ENCODE data around the gene ACOT7.

DNA sequence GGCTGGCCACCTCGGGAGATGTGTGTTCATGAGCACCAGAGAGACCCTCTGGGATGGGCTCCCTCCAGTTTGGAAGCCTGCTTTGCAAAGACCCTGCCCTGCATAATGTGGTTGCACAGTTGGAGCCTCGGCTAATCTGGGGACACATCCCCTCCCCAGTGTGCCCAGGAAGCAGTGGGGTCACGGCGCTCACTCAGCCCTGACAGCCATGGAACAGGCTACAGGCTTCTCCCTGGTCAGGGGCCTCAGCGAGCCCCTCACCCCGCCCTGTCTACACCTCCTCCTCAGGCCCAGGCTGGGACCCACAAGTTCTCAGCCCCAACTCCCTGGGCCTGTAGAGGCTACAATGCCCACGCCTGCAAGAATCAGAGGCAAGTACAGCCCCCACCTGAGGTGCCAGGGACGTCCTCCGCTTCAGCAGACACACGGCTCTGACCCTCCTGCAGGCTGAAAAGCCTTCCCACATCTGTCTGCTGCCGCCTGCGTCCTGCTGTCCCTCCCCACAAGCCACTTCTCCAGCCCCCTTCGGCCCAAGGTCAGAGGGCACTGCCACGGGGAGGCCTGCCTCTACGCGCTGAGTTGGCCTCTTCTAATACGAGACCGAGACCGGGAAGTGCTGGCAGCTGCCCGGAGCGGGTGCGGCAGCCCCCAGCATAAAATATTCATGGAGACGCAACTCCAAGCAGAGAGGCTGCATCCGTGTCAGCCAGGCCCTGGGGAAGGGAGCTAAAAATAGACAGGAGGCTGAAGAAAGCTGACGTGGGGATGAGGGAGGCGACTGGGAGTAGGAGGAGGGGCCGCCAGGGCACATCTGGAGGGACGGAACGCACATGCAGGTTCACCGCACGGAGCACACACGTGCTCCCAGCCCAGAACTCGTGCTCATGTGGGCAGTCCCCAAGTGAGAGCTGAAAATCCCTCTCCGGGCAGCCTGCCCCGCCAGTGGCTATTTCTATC lies 117.5 kb downstream of the ACOT7 start:
- no peak for TF ChIP-seq POLR2A (IDR thresholded peaks at IDR 0.05)
- TF ChIP-seq, protein P1, sequence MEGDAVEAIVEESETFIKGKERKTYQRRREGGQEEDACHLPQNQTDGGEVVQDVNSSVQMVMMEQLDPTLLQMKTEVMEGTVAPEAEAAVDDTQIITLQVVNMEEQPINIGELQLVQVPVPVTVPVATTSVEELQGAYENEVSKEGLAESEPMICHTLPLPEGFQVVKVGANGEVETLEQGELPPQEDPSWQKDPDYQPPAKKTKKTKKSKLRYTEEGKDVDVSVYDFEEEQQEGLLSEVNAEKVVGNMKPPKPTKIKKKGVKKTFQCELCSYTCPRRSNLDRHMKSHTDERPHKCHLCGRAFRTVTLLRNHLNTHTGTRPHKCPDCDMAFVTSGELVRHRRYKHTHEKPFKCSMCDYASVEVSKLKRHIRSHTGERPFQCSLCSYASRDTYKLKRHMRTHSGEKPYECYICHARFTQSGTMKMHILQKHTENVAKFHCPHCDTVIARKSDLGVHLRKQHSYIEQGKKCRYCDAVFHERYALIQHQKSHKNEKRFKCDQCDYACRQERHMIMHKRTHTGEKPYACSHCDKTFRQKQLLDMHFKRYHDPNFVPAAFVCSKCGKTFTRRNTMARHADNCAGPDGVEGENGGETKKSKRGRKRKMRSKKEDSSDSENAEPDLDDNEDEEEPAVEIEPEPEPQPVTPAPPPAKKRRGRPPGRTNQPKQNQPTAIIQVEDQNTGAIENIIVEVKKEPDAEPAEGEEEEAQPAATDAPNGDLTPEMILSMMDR (IDR thresholded peaks at IDR 0.05), result no peak

Measured in esophagus squamous epithelium (tissue), 4 donors.